HepG2 (cell line): ENCODE results near the gene GAN. TPM values are rescaled to one million over a fixed set of nuclear protein-coding genes. Genes with fewer than 3 reads are reported as not detected.

ENCODE experiments used
- AKAP8 ChIP-seq: sonication (generic); formaldehyde crosslinking; IDR thresholded peaks from 2 replicates; pipeline ENCODE4 v1.5.1; 2020; ENCODE audit warnings: mild to moderate bottlenecking, missing genetic modification reagents
- AKNA ChIP-seq: sonication (generic); formaldehyde crosslinking; IDR thresholded peaks from 2 replicates; pipeline ENCODE4 v1.4.0; 2020; ENCODE audit warnings: missing genetic modification reagents, borderline replicate concordance
- CBFB ChIP-seq: sonication (generic); formaldehyde crosslinking; IDR thresholded peaks from 2 replicates; pipeline ENCODE4 v1.4.0; 2020; ENCODE audit warnings: missing genetic modification reagents
- KLF9 ChIP-seq: IDR thresholded peaks from 2 replicates; pipeline ENCODE4 v1.6.1; 2016; ENCODE audit warnings: low read depth
- POLR2A ChIP-seq, 2 experiments: IDR thresholded peaks; 2 replicates each; pipeline ENCODE4 v1.6.1; 2011; ENCODE audit warnings: low read depth in 2 of 2, low read length in 2 of 2, mild to moderate bottlenecking in 1 of 2, moderate library complexity in 1 of 2; ENCODE audit not compliant: insufficient read depth in 1 of 2
- REPIN1 ChIP-seq: sonication (generic); formaldehyde crosslinking; IDR thresholded peaks from 2 replicates; pipeline ENCODE4 v1.8.0; 2022; ENCODE audit warnings: missing genetic modification reagents, low read depth, mild to moderate bottlenecking, borderline replicate concordance
- TCF7L2 ChIP-seq: IDR thresholded peaks from 2 replicates; pipeline ENCODE4 v1.6.1; 2011; ENCODE audit warnings: mild to moderate bottlenecking, low read depth, low read length, moderate library complexity
- TOE1 ChIP-seq: sonication (generic); formaldehyde crosslinking; IDR thresholded peaks from 2 replicates; pipeline ENCODE4 v1.4.0; 2020; ENCODE audit warnings: mild to moderate bottlenecking, missing genetic modification reagents
- UBTF ChIP-seq: sonication (generic); formaldehyde crosslinking; IDR thresholded peaks from 2 replicates; pipeline ENCODE4 v1.4.0; 2020; ENCODE audit warnings: mild to moderate bottlenecking, missing genetic modification reagents
- YY1 ChIP-seq: IDR thresholded peaks from 2 replicates; pipeline ENCODE4 v1.6.1; 2011; ENCODE audit warnings: low read length, low read depth, moderate library complexity, mild to moderate bottlenecking; ENCODE audit not compliant: insufficient read depth, insufficient replicate concordance
- ZBTB8A ChIP-seq: sonication (generic); formaldehyde crosslinking; IDR thresholded peaks from 2 replicates; pipeline ENCODE4 v1.4.0; 2020; ENCODE audit warnings: mild to moderate bottlenecking, low read depth, missing genetic modification reagents, borderline replicate concordance
- ZFP41 ChIP-seq: sonication (generic); formaldehyde crosslinking; IDR thresholded peaks from 2 replicates; pipeline ENCODE4 v1.4.0; 2020; ENCODE audit warnings: mild to moderate bottlenecking, missing genetic modification reagents, borderline replicate concordance
- ZFX ChIP-seq: sonication (generic); formaldehyde crosslinking; IDR thresholded peaks from 2 replicates; pipeline ENCODE4 v1.4.0; 2020; ENCODE audit warnings: mild to moderate bottlenecking, low read depth, missing genetic modification reagents, moderate library complexity
- ZNF350 ChIP-seq: sonication (generic); formaldehyde crosslinking; IDR thresholded peaks from 2 replicates; pipeline ENCODE4 v1.4.0; 2020; ENCODE audit warnings: mild to moderate bottlenecking, low read depth, missing genetic modification reagents, borderline replicate concordance
- ZNF510 ChIP-seq: sonication (generic); formaldehyde crosslinking; IDR thresholded peaks from 2 replicates; pipeline ENCODE4 v1.4.0; 2020; ENCODE audit warnings: low read depth, mild to moderate bottlenecking, missing genetic modification reagents
- ZNF598 ChIP-seq: sonication (generic); formaldehyde crosslinking; IDR thresholded peaks from 2 replicates; pipeline ENCODE4 v1.5.1; 2020; ENCODE audit warnings: mild to moderate bottlenecking, missing genetic modification reagents, borderline replicate concordance
- ZNF75D ChIP-seq: sonication (generic); formaldehyde crosslinking; IDR thresholded peaks from 2 replicates; pipeline ENCODE4 v1.8.1; 2023; ENCODE audit warnings: missing genetic modification reagents, mild to moderate bottlenecking, borderline replicate concordance
- ZNF766 ChIP-seq: sonication (generic); formaldehyde crosslinking; IDR thresholded peaks from 2 replicates; pipeline ENCODE4 v1.5.0; 2020; ENCODE audit warnings: missing genetic modification reagents, borderline replicate concordance
- polyA plus RNA-seq, 8 experiments: library from polyadenylated mRNA; depleted of rRNA in 3 of 8; stranded (reverse) in 7 of 8; unstranded in 1 of 8; fragments of >200 nt; fragmentation: Illumina TruSeq in 4 of 8; extraction: Trizol in 4 of 8; gene quantifications; 2 replicates each; pipeline versions ENCODE4 v1.2.1 to v1.2.3, GENCODE V29; 2011 to 2016; ENCODE audit warnings: low read depth in 4 of 8, missing spikeins in 1 of 8, mixed read lengths in 1 of 8; ENCODE audit not compliant: insufficient read depth in 1 of 8
- total RNA-seq, 5 experiments: library from RNA; depleted of rRNA; stranded (reverse); fragments of >200 nt; fragmentation: Illumina TruSeq; extraction: Trizol; gene quantifications; 2 replicates each; pipeline ENCODE4 v1.2.3, GENCODE V29; 2016; ENCODE audit warnings: low read depth in 1 of 5
- TF ChIP-seq, protein P1 (sequence below): IDR thresholded peaks from 2 replicates; pipeline ENCODE4 v1.6.1; 2016; ENCODE audit warnings: low read depth, borderline replicate concordance
- TF ChIP-seq, protein P2 (sequence below): sonication (generic); formaldehyde crosslinking; IDR thresholded peaks from 2 replicates; pipeline ENCODE4 v1.4.0; 2020; ENCODE audit warnings: missing genetic modification reagents

Gene GAN
- total and polyA plus RNA-seq, 2 of the 13 experiments (the other 11 are each of a cell fraction or from before 2014, with no cell fraction given), result 4.3 to 11.0 TPM

DNA sequence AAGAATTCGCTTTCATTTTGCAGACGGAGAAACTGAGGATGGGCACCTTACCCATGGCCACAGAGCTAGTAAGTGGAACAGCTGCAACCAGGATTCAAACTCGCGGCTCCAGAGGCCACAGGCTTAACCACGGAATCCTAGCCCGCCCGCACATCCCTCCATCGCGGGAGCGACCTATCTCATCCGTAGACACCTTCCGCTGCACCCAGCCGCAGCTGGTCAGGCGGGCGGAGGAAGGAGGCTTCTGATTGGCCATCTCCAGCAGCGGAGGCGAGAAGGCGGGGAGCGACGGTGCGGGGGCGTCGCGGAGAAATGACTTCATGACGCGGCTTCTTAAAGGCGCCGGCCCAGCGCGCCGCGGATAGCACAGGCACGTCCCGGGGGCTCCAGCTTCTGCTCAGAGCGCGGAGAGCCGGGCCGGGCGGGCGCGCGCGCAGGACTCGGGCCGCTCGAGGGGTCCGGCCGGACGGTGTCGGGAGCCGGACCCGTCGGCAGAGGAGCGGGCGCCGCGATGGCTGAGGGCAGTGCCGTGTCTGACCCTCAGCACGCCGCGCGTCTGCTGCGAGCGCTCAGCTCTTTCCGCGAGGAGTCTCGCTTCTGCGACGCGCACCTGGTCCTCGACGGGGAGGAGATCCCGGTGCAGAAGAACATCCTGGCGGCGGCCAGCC lies at the start of gene GAN (continued):
- TF ChIP-seq, protein P1, sequence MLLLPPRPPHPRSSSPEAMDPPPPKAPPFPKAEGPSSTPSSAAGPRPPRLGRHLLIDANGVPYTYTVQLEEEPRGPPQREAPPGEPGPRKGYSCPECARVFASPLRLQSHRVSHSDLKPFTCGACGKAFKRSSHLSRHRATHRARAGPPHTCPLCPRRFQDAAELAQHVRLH (CRISPR knock-in tag), result peak; percentile 34; the same call in 1 of the 2 replicates
- TF ChIP-seq TCF7L2 (no peak), YY1 (peak; percentile 74), REPIN1 (CRISPR knock-in tag) (peak; percentile 92), UBTF (peak; percentile 50), ZFX (peak; percentile 83), ZNF75D (CRISPR knock-in tag) (no peak), CBFB (CRISPR knock-in tag) (peak; percentile 91), POLR2A (IDR thresholded peaks at IDR 0.05; ENCODE audit: insufficient read depth in 1 of 2, low read depth in 2 of 2, low read length in 2 of 2) (peak; percentile 83 to 90), TOE1 (CRISPR knock-in tag) (no peak), KLF9 (CRISPR knock-in tag) (no peak), AKNA (no peak), ZNF598 (peak; percentile 94), ZNF350 (peak; percentile 85), ZBTB8A (CRISPR knock-in tag) (0 out of 2 replicates have a peak, but pooled peaks have one; percentile 39), ZNF766 (no peak), ZNF510 (CRISPR knock-in tag) (0 out of 2 replicates have a peak, but pooled peaks have one; percentile 72), AKAP8 (peak; percentile 72), ZFP41 (CRISPR knock-in tag) (no peak)
- TF ChIP-seq, protein P2, sequence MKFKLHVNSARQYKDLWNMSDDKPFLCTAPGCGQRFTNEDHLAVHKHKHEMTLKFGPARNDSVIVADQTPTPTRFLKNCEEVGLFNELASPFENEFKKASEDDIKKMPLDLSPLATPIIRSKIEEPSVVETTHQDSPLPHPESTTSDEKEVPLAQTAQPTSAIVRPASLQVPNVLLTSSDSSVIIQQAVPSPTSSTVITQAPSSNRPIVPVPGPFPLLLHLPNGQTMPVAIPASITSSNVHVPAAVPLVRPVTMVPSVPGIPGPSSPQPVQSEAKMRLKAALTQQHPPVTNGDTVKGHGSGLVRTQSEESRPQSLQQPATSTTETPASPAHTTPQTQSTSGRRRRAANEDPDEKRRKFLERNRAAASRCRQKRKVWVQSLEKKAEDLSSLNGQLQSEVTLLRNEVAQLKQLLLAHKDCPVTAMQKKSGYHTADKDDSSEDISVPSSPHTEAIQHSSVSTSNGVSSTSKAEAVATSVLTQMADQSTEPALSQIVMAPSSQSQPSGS (CRISPR knock-in tag), result peak; percentile 52; the same call in 1 of the 2 replicates
